H1 (cell line): Measurements from ENCODE around the gene RAB3B. TPM values are rescaled to one million over a fixed set of nuclear protein-coding genes. Genes with fewer than 3 reads are reported as not detected.

Experiments used
- CTCF ChIA-PET: fragments of 300-600 bp; sonication (Branson Sonifier 250); formaldehyde crosslinking; loops from one replicate; lab custom pipeline; 2021; ENCODE audit not compliant: partially characterized antibody; lab: Charles Lee
- POLR2A ChIA-PET: fragments of 300-600 bp; sonication (Branson Sonifier 250); formaldehyde crosslinking; loops from one replicate; lab custom pipeline; 2021; ENCODE audit warnings: inconsistent platforms; ENCODE audit not compliant: partially characterized antibody; lab: Charles Lee
- DNase-seq, 2 experiments: peaks; one replicate each; pipeline versions ENCODE4 v3.0.0 to v3.0.0-alpha.2; 2010 to 2022; ENCODE audit warnings: low spot score in 2 of 2, low read depth in 1 of 2, mixed read lengths in 1 of 2
- FAIRE-seq: peaks from 2 replicates; lab custom pipeline; 2011; peaks lifted over from hg19 to GRCh38; lab: Jason Lieb, UNC
- H2AFZ ChIP-seq: 2 replicates; pipeline ENCODE4 v1.8.1; 2012; ENCODE audit warnings: low read length, inconsistent platforms
- H2AK5ac ChIP-seq: 2 replicates; pipeline ENCODE4 v1.6.1; 2013; ENCODE audit warnings: low read depth, low read length
- H2BK120ac ChIP-seq: replicated peaks from 2 replicates; pipeline ENCODE3; 2013; ENCODE audit warnings: low read depth, low read length, inconsistent platforms
- H2BK12ac ChIP-seq: 2 replicates; pipeline ENCODE4 v1.6.1; 2013; ENCODE audit warnings: low read depth, low read length
- H2BK15ac ChIP-seq: 2 replicates; pipeline ENCODE4 v1.6.1; 2013; ENCODE audit warnings: low read length
- H2BK20ac ChIP-seq: 2 replicates; pipeline ENCODE4 v1.6.1; 2013; ENCODE audit warnings: low read length
- H2BK5ac ChIP-seq: 2 replicates; pipeline ENCODE4 v1.6.1; 2013; ENCODE audit warnings: low read depth, low read length
- H3K14ac ChIP-seq: 2 replicates; pipeline ENCODE4 v1.6.1; 2013; ENCODE audit warnings: inconsistent platforms; ENCODE audit not compliant: insufficient read length
- H3K18ac ChIP-seq: 2 replicates; pipeline ENCODE4 v1.6.1; 2013; ENCODE audit warnings: low read length; ENCODE audit errors: extremely low read depth
- H3K23ac ChIP-seq: 2 replicates; pipeline ENCODE4 v1.6.1; 2013; ENCODE audit warnings: inconsistent platforms; ENCODE audit not compliant: insufficient read length
- H3K23me2 ChIP-seq: 2 replicates; pipeline ENCODE4 v1.6.1; 2013; ENCODE audit warnings: low read depth, low read length
- H3K27ac ChIP-seq: 2 replicates; pipeline ENCODE4 v1.6.1; 2011; ENCODE audit warnings: low read depth, low read length, inconsistent platforms
- H3K27me3 ChIP-seq, 4 experiments: replicated peaks in 1 of 4; 1 replicate in 1 of 4; 2 replicates in 3 of 4; pipeline versions ENCODE4 v1.6.1 to v1.8.1; 2011 to 2013; ENCODE audit warnings: low read length in 3 of 4, mild to moderate bottlenecking in 3 of 4, inconsistent platforms in 2 of 4, mixed read lengths in 2 of 4, moderate library complexity in 1 of 4; ENCODE audit not compliant: control insufficient read depth in 3 of 4, insufficient read depth in 3 of 4; ENCODE audit errors: extremely low read depth in 1 of 4
- H3K36me3 ChIP-seq, 4 experiments: 2 replicates each; pipeline versions ENCODE4 v1.6.1 to v1.8.1; 2011 to 2013; ENCODE audit warnings: mild to moderate bottlenecking in 4 of 4, low read length in 3 of 4, moderate library complexity in 2 of 4, control low read depth in 1 of 4, inconsistent platforms in 1 of 4; ENCODE audit not compliant: insufficient read depth in 4 of 4, control insufficient read depth in 2 of 4
- H3K4ac ChIP-seq: replicated peaks from 2 replicates; pipeline ENCODE3; 2013; ENCODE audit warnings: low read length, low read depth, mixed read lengths, inconsistent platforms; ENCODE audit not compliant: insufficient read length
- H3K4me1 ChIP-seq, 4 experiments: replicated peaks in 1 of 4; 1 replicate in 1 of 4; 2 replicates in 3 of 4; pipeline versions ENCODE4 v1.6.1 to v1.8.1; 2011 to 2013; ENCODE audit warnings: low read length in 3 of 4, inconsistent platforms in 2 of 4, mixed read lengths in 1 of 4; ENCODE audit not compliant: insufficient read depth in 4 of 4, control insufficient read depth in 3 of 4
- H3K4me2 ChIP-seq, 2 experiments: 2 replicates each; pipeline versions ENCODE4 v1.6.1 to v1.8.1; 2011 to 2013; ENCODE audit warnings: low read depth in 2 of 2, low read length in 2 of 2, control low read depth in 1 of 2, inconsistent platforms in 1 of 2, mild to moderate bottlenecking in 1 of 2; ENCODE audit not compliant: insufficient read depth in 1 of 2
- H3K4me3 ChIP-seq, 4 experiments: fragments of 200-600, 300-600 bp in 1 of 4; sonication (generic), shearing (Covaris generic), sonication (Bioruptor Twin) in 1 of 4; 2 replicates each; pipeline versions ENCODE4 v1.5.1 to v1.8.1; 2011 to 2016; ENCODE audit warnings: low read length in 4 of 4, low read depth in 3 of 4, control low read depth in 2 of 4, inconsistent platforms in 2 of 4, mild to moderate bottlenecking in 2 of 4, mixed read lengths in 1 of 4, moderate library complexity in 1 of 4; ENCODE audit not compliant: insufficient read depth in 2 of 4; ENCODE audit errors: extremely low read depth in 1 of 4
- H3K56ac ChIP-seq: replicated peaks from 2 replicates; pipeline ENCODE3; 2013; ENCODE audit warnings: low read depth, mild to moderate bottlenecking, mixed read lengths, low read length, inconsistent platforms; ENCODE audit not compliant: insufficient read length
- H3K79me1 ChIP-seq: 2 replicates; pipeline ENCODE4 v1.6.1; 2013; ENCODE audit warnings: low read depth, low read length, control low read depth
- H3K79me2 ChIP-seq, 2 experiments: 2 replicates each; pipeline versions ENCODE4 v1.6.1 to v1.8.1; 2012 to 2013; ENCODE audit warnings: low read length in 2 of 2, mild to moderate bottlenecking in 2 of 2, inconsistent platforms in 1 of 2; ENCODE audit not compliant: insufficient read depth in 2 of 2, control insufficient read depth in 1 of 2
- H3K9ac ChIP-seq, 4 experiments: replicated peaks in 1 of 4; 1 replicate in 1 of 4; 2 replicates in 3 of 4; pipeline versions ENCODE4 v1.6.1 to v1.8.1; 2011 to 2013; ENCODE audit warnings: low read depth in 3 of 4, low read length in 3 of 4, control low read depth in 2 of 4, mild to moderate bottlenecking in 2 of 4, moderate library complexity in 2 of 4, inconsistent platforms in 1 of 4; ENCODE audit errors: extremely low read depth in 1 of 4
- H3K9me3 ChIP-seq, 2 experiments: 2 replicates each; pipeline versions ENCODE4 v1.6.1 to v1.8.1; 2012 to 2013; ENCODE audit warnings: mild to moderate bottlenecking in 2 of 2, moderate library complexity in 2 of 2, control low read depth in 1 of 2, inconsistent platforms in 1 of 2, low read depth in 1 of 2, low read length in 1 of 2, mixed read lengths in 1 of 2; ENCODE audit not compliant: insufficient read depth in 2 of 2
- H4K20me1 ChIP-seq, 2 experiments: replicated peaks in 1 of 2; 2 replicates each; pipeline versions ENCODE3 to v1.8.1; 2011 to 2013; ENCODE audit warnings: inconsistent platforms in 2 of 2, low read length in 2 of 2, mild to moderate bottlenecking in 1 of 2; ENCODE audit not compliant: insufficient read depth in 2 of 2, control insufficient read depth in 1 of 2
- H4K5ac ChIP-seq: 2 replicates; pipeline ENCODE4 v1.6.1; 2013; ENCODE audit warnings: low read length, low read depth, mixed read lengths, inconsistent platforms; ENCODE audit not compliant: insufficient read length
- H4K8ac ChIP-seq: 2 replicates; pipeline ENCODE4 v1.8.0; 2013; ENCODE audit warnings: mild to moderate bottlenecking, moderate library complexity, low read length, inconsistent platforms; ENCODE audit not compliant: insufficient read depth; ENCODE audit errors: extremely low read depth
- H4K91ac ChIP-seq: replicated peaks from 2 replicates; pipeline ENCODE3; 2013; ENCODE audit warnings: low read length, mixed read lengths, inconsistent platforms; ENCODE audit not compliant: insufficient read length
- ATF3 ChIP-seq: IDR thresholded peaks from 2 replicates; pipeline ENCODE4 v1.6.1; 2011; ENCODE audit warnings: low read depth, mild to moderate bottlenecking, low read length; ENCODE audit not compliant: insufficient read depth
- CREB1 ChIP-seq: IDR thresholded peaks from 2 replicates; pipeline ENCODE4 v1.6.1; 2012; ENCODE audit warnings: inconsistent platforms
- CTBP2 ChIP-seq: IDR thresholded peaks from 2 replicates; pipeline ENCODE4 v1.7.0; 2011; ENCODE audit warnings: borderline replicate concordance, mild to moderate bottlenecking, moderate library complexity, mixed read lengths, low read length; ENCODE audit not compliant: insufficient read depth, insufficient read length
- HDAC6 ChIP-seq: IDR thresholded peaks from one replicate; pipeline ENCODE4 v1.7.1; 2012; ENCODE audit warnings: low read depth, mild to moderate bottlenecking, inconsistent platforms, low read length, moderate library complexity
- JUN ChIP-seq: IDR thresholded peaks from 2 replicates; pipeline ENCODE4 v1.6.1; 2011; ENCODE audit warnings: low read depth, mild to moderate bottlenecking, improper control_type of control experiment, low read length
- KDM4A ChIP-seq: IDR thresholded peaks from one replicate; pipeline ENCODE4 v1.7.1; 2012; ENCODE audit warnings: low read depth, mild to moderate bottlenecking, moderate library complexity, low read length, inconsistent platforms; ENCODE audit not compliant: severe bottlenecking
- WGBS, 2 experiments: shearing (Covaris generic) in 1 of 2; methylation state at CpG; one replicate each; pipeline versions ENCODE4 v1.1.6 to v1.1.7; 2013 to 2015; ENCODE audit warnings: low lambda C conversion rate in 2 of 2, mixed read lengths in 2 of 2, inconsistent platforms in 1 of 2, low coverage in 1 of 2, missing lambda C conversion rate in 1 of 2; ENCODE audit not compliant: insufficient replicate concordance in 2 of 2, insufficient coverage in 1 of 2, insufficient read length in 1 of 2; ENCODE audit errors: extremely low coverage in 1 of 2, missing lambda C conversion rate in 1 of 2; 5-methylcytosine and 5-hydroxymethylcytosine counted together
- polyA plus RNA-seq, 7 experiments: library from polyadenylated mRNA; depleted of rRNA in 3 of 7; stranded (reverse) in 5 of 7; unstranded in 2 of 7; fragments of >200 nt in 5 of 7; fragments of 200-250 nt in 2 of 7; gene quantifications; 1 replicate in 5 of 7; 2 replicates in 1 of 7; 4 replicates in 1 of 7; pipeline versions ENCODE4 v1.2.1 to v1.2.3, GENCODE V29; 2011 to 2013; ENCODE audit warnings: missing spikeins in 2 of 7, mixed read lengths in 2 of 7
- total RNA-seq: library from RNA; stranded (reverse); fragmentation: NEBNext Ultra II Directional; extraction: Animal tissue kit (Norgen Biotek cat#: 25700); gene quantifications from 2 replicates; pipeline ENCODE4 v1.2.1, GENCODE V29; 2021

The RAB3B gene
- total and polyA plus RNA-seq, 2 of the 8 experiments (the other 6 are each of a cell fraction or from before 2014, with no cell fraction given): 12.5 to 36.8 TPM

- Histone ChIP-seq H2BK20ac (no peak overlapping the region), H3K56ac (no peak overlapping the region), H4K20me1 (no peaks in the 10 kb centered on the region), H3K23ac (no peak overlapping the region), H3K79me2 (peaks cover 0 to 9% of the 10 kb centered on the region in 2 experiments; a peak in 1 of 4 replicates), H2BK15ac (no peak overlapping the region), H2BK12ac (no peak overlapping the region), H4K5ac (no peak overlapping the region), H3K27me3 (no peaks in the 10 kb centered on the region), H4K91ac (no peak overlapping the region), H3K4me3 (no peak overlapping the region), H3K27ac (no peak overlapping the region), H3K18ac (no peak overlapping the region), H2BK5ac (no peak overlapping the region), H2AK5ac (no peak overlapping the region), H2AFZ (no peak overlapping the region), H3K4me2 (no peak overlapping the region), H3K9me3 (no peaks in the 10 kb centered on the region), H3K23me2 (no peaks in the 10 kb centered on the region), H4K8ac (no peak overlapping the region), H3K4me1 (peaks cover 7 to 19% (median 13%) of the 10 kb centered on the region in 4 experiments; a peak in 6 of 7 replicates), H3K4ac (no peak overlapping the region), H3K14ac (no peak overlapping the region)
- CTCF ChIA-PET: interaction anchor here (0.8 to 1.8 kb wide), 5 partner anchors 11 to 65 kb away, joined by 3 to 6 read pairs (median 4); no protein-coding TSS in a partner anchor
- POLR2A ChIA-PET: interaction anchor here (1.1 to 1.2 kb wide), 3 partner anchors 11 to 83 kb away, joined by 3 to 5 read pairs (median 3); partner anchors contain the start of gene NRDC
- FAIRE-seq (no peak), DNase-seq (no peak)
- TF ChIP-seq KDM4A (no peak), ATF3 (no peak), HDAC6 (no peak), JUN (no peak), CTBP2 (no peak), CREB1 (no peak)
- TF ChIP-seq, all 59 proteins: peak for 0
- H3K9ac ChIP-seq: no peak overlapping the region
- H3K79me1 ChIP-seq: no peaks in the 10 kb centered on the region; the same call in 1 of the 2 replicates
- peaks cover 0 to 24% (median 7%) of the 10 kb centered on the region in 4 experiments; a peak in 6 of 8 replicates for H3K36me3 ChIP-seq
- H2BK120ac ChIP-seq: no peak overlapping the region
- 87% methylated on average over 2 of the region's 2 CpGs; no CpG with 5 or more reads in 1 of the 2 experiments for whole genome bisulfite sequencing, 2 experiments
Observed at GRCh38 chr1:51961231-51961630, 29.3 kb downstream of the RAB3B start.
